ENCODE results near the gene AMTN. TPM values are rescaled to one million over a fixed set of nuclear protein-coding genes. Genes with fewer than 3 reads are reported as not detected.
A peak's percentile ranks its signal among the peaks of the same experiment; 100 is the strongest.
"Not testable (repeated sequence)": the region's sequence is repeated elsewhere in the genome, so short reads cannot be mapped to it uniquely, and the experiment has no call there.

The AMTN gene
- total RNA-seq, 2 experiments from 2014 or later, result not detected

GRCh38 chr4:70522626-70523025 is 4.3 kb downstream of the AMTN start:
- Mint-ChIP-seq H3K4me3 (no peak overlapping the region), H3K36me3 (ENCODE audit: low read depth) (no peaks in the 10 kb centered on the region), H3K4me1 (ENCODE audit: low read depth) (no peaks in the 10 kb centered on the region), H3K27ac (no peak overlapping the region), H3K27me3 (ENCODE audit: low read depth) (peaks cover 7% of the 10 kb centered on the region), H3K9me3 (no peaks in the 10 kb centered on the region)
- intact Hi-C loops (cut with micrococcal nuclease), result no loop called here
- CTCF ChIA-PET, result no interaction called here
- no peak for DNase-seq

GRCh38 chr4:70530997-70531396 is 12.6 kb downstream of the AMTN start:
- peaks cover 19% of the 10 kb centered on the region for H3K27me3 Mint-ChIP-seq (ENCODE audit: low read depth)
- no peaks in the 10 kb centered on the region for H3K9me3 Mint-ChIP-seq
- DNase-seq, result no peak

GRCh38 chr4:70531981-70532380 is 13.6 kb downstream of the AMTN start:
- intact Hi-C loops (cut with micrococcal nuclease), result no loop called here
- Mint-ChIP-seq H3K27me3 (ENCODE audit: low read depth) (peaks cover 19% of the 10 kb centered on the region), H3K27ac (no peak overlapping the region)

More at GRCh38 chr4:70530997-70531396, 12.6 kb downstream of the AMTN start:
- H3K27ac Mint-ChIP-seq, result no peak overlapping the region
- no peak overlapping the region for H3K4me3 Mint-ChIP-seq
- CTCF ChIA-PET, result no interaction called here
- no peaks in the 10 kb centered on the region for H3K36me3 Mint-ChIP-seq (ENCODE audit: low read depth)
- H3K4me1 Mint-ChIP-seq (ENCODE audit: low read depth), result no peaks in the 10 kb centered on the region
- intact Hi-C loops (cut with micrococcal nuclease), result no loop called here

GRCh38 chr4:70533211-70533610 is 14.8 kb downstream of the AMTN start:
- H3K4me1 Mint-ChIP-seq (ENCODE audit: low read depth), result no peaks in the 10 kb centered on the region
- no peak overlapping the region for H3K4me3 Mint-ChIP-seq
- no peaks in the 10 kb centered on the region for H3K9me3 Mint-ChIP-seq
- H3K27me3 Mint-ChIP-seq (ENCODE audit: low read depth), result peaks cover 17% of the 10 kb centered on the region
- intact Hi-C loops (cut with micrococcal nuclease), result no loop called here
- no peak for DNase-seq
- H3K27ac Mint-ChIP-seq, result no peak overlapping the region
- H3K36me3 Mint-ChIP-seq (ENCODE audit: low read depth), result no peaks in the 10 kb centered on the region
- CTCF ChIA-PET, result no interaction called here

More at GRCh38 chr4:70531981-70532380, 13.6 kb downstream of the AMTN start:
- CTCF ChIA-PET, result no interaction called here
- Mint-ChIP-seq H3K9me3 (no peaks in the 10 kb centered on the region), H3K4me1 (ENCODE audit: low read depth) (no peaks in the 10 kb centered on the region), H3K4me3 (no peak overlapping the region), H3K36me3 (ENCODE audit: low read depth) (no peaks in the 10 kb centered on the region)
- no peak for DNase-seq

- no peaks in the 10 kb centered on the region for H3K36me3 Mint-ChIP-seq (ENCODE audit: low read depth)
- H3K9me3 Mint-ChIP-seq, result no peaks in the 10 kb centered on the region
- no peak overlapping the region for H3K27ac Mint-ChIP-seq
- no peak overlapping the region for H3K4me3 Mint-ChIP-seq
- CTCF ChIA-PET, result no interaction called here
- no peaks in the 10 kb centered on the region for H3K4me1 Mint-ChIP-seq (ENCODE audit: low read depth)
- peaks cover 14% of the 10 kb centered on the region for H3K27me3 Mint-ChIP-seq (ENCODE audit: low read depth)
- intact Hi-C loops (cut with micrococcal nuclease), result no loop called here
- no peak for DNase-seq
Observed at GRCh38 chr4:70533791-70534190, 15.4 kb downstream of the AMTN start.

- H3K36me3 Mint-ChIP-seq (ENCODE audit: low read depth); H3K4me1 Mint-ChIP-seq (ENCODE audit: low read depth); DNase-seq; H3K4me3 Mint-ChIP-seq; H3K9me3 Mint-ChIP-seq; intact Hi-C loops (cut with micrococcal nuclease); H3K27ac Mint-ChIP-seq: not testable (repeated sequence)
- H3K27me3 Mint-ChIP-seq (ENCODE audit: low read depth), result peaks cover 13% of the 10 kb centered on the region
- CTCF ChIA-PET, result interaction anchor here (0.6 kb wide), 2 partner anchors 14 to 27 kb away, joined by 3 read pairs; no protein-coding TSS in a partner anchor
Observed at GRCh38 chr4:70534886-70535285, 16.5 kb downstream of the AMTN start.

- H3K9me3 Mint-ChIP-seq, result no peaks in the 10 kb centered on the region
- CTCF ChIA-PET, result no interaction called here
- DNase-seq, result no peak
- H3K27ac Mint-ChIP-seq, result no peak overlapping the region
- no peak overlapping the region for H3K4me3 Mint-ChIP-seq
- H3K4me1 Mint-ChIP-seq (ENCODE audit: low read depth), result no peaks in the 10 kb centered on the region
- H3K36me3 Mint-ChIP-seq (ENCODE audit: low read depth), result no peaks in the 10 kb centered on the region
- intact Hi-C loops (cut with micrococcal nuclease), result no loop called here
- peaks cover 4% of the 10 kb centered on the region for H3K27me3 Mint-ChIP-seq (ENCODE audit: low read depth)
Observed at GRCh38 chr4:70538869-70539268, 20.5 kb downstream of the AMTN start.

GRCh38 chr4:70544279-70544868 is 26.0 kb downstream of the AMTN start:
- H3K9me3 Mint-ChIP-seq, result no peaks in the 10 kb centered on the region
- H3K27ac Mint-ChIP-seq, result no peak overlapping the region
- no peak for DNase-seq
- no peaks in the 10 kb centered on the region for H3K36me3 Mint-ChIP-seq (ENCODE audit: low read depth)
- H3K4me3 Mint-ChIP-seq, result no peak overlapping the region
- CTCF ChIA-PET, result no interaction called here
- intact Hi-C loops (cut with micrococcal nuclease), result no loop called here
- H3K27me3 Mint-ChIP-seq (ENCODE audit: low read depth), result peaks cover 7% of the 10 kb centered on the region
- H3K4me1 Mint-ChIP-seq (ENCODE audit: low read depth), result no peaks in the 10 kb centered on the region

GRCh38 chr4:70556856-70557255 is 38.5 kb downstream of the AMTN start:
- H3K4me1 Mint-ChIP-seq (ENCODE audit: low read depth), result peaks cover 9% of the 10 kb centered on the region
- H3K27ac Mint-ChIP-seq, result no peak overlapping the region
- no peaks in the 10 kb centered on the region for H3K36me3 Mint-ChIP-seq (ENCODE audit: low read depth)
- H3K9me3 Mint-ChIP-seq, result peaks cover 1% of the 10 kb centered on the region
- intact Hi-C loops (cut with micrococcal nuclease), result loop anchor here (5.0 kb wide), 1 partner anchor 675 kb away; no protein-coding TSS in a partner anchor
- H3K27me3 Mint-ChIP-seq (ENCODE audit: low read depth), result peaks cover 2% of the 10 kb centered on the region
- no peak overlapping the region for H3K4me3 Mint-ChIP-seq
- no peak for DNase-seq
- CTCF ChIA-PET, result interaction anchor here (0.5 kb wide), 1 partner anchor 677 kb away, joined by 3 read pairs; no protein-coding TSS in a partner anchor

- Mint-ChIP-seq H3K4me3 (no peak overlapping the region), H3K27ac (no peak overlapping the region), H3K9me3 (no peaks in the 10 kb centered on the region), H3K27me3 (ENCODE audit: low read depth) (no peaks in the 10 kb centered on the region), H3K4me1 (ENCODE audit: low read depth) (peaks cover 9% of the 10 kb centered on the region), H3K36me3 (ENCODE audit: low read depth) (no peaks in the 10 kb centered on the region)
- CTCF ChIA-PET, result interaction anchor here (0.6 to 1.6 kb wide), 6 partner anchors 13 to 800 kb away, joined by 3 to 4 read pairs (median 3); no protein-coding TSS in a partner anchor
- DNase-seq, result peak; percentile 73
- intact Hi-C loops (cut with micrococcal nuclease), result loop anchor here (1.0 to 5.0 kb wide), 4 partner anchors 54 to 870 kb away; no protein-coding TSS in a partner anchor
Observed at GRCh38 chr4:70559211-70559830, 41.0 kb downstream of the AMTN start.

GRCh38 chr4:70559924-70560323 is 41.6 kb downstream of the AMTN start:
- H3K27ac Mint-ChIP-seq, result no peak overlapping the region
- no peaks in the 10 kb centered on the region for H3K36me3 Mint-ChIP-seq (ENCODE audit: low read depth)
- DNase-seq, result no peak
- H3K4me3 Mint-ChIP-seq, result no peak overlapping the region
- intact Hi-C loops (cut with micrococcal nuclease), result loop anchor here (1.0 to 5.0 kb wide), 4 partner anchors 55 to 871 kb away; no protein-coding TSS in a partner anchor
- CTCF ChIA-PET, result interaction anchor here (1.0 to 1.6 kb wide), 2 partner anchors 15 to 357 kb away, joined by 3 to 4 read pairs; no protein-coding TSS in a partner anchor
- no peaks in the 10 kb centered on the region for H3K27me3 Mint-ChIP-seq (ENCODE audit: low read depth)
- H3K9me3 Mint-ChIP-seq, result no peaks in the 10 kb centered on the region
- H3K4me1 Mint-ChIP-seq (ENCODE audit: low read depth), result peaks cover 9% of the 10 kb centered on the region

- no peak overlapping the region for H3K27ac Mint-ChIP-seq
- H3K27me3 Mint-ChIP-seq (ENCODE audit: low read depth), result no peaks in the 10 kb centered on the region
- DNase-seq, result no peak
- CTCF ChIA-PET, result no interaction called here
- H3K4me1 Mint-ChIP-seq (ENCODE audit: low read depth), result peaks cover 4% of the 10 kb centered on the region
- no peak overlapping the region for H3K4me3 Mint-ChIP-seq
- peaks cover 2% of the 10 kb centered on the region for H3K9me3 Mint-ChIP-seq
- intact Hi-C loops (cut with micrococcal nuclease), result no loop called here
- H3K36me3 Mint-ChIP-seq (ENCODE audit: low read depth), result no peaks in the 10 kb centered on the region
Observed at GRCh38 chr4:70564033-70564432, 45.7 kb downstream of the AMTN start.

GRCh38 chr4:70570796-70571195 is 52.4 kb downstream of the AMTN start:
- Mint-ChIP-seq H3K4me3 (no peak overlapping the region), H3K4me1 (ENCODE audit: low read depth) (no peaks in the 10 kb centered on the region), H3K27ac (no peak overlapping the region), H3K36me3 (ENCODE audit: low read depth) (no peaks in the 10 kb centered on the region), H3K9me3 (peaks cover 2% of the 10 kb centered on the region), H3K27me3 (ENCODE audit: low read depth) (peaks cover 4% of the 10 kb centered on the region)
- DNase-seq, result no peak
- CTCF ChIA-PET, result no interaction called here
- intact Hi-C loops (cut with micrococcal nuclease), result no loop called here

All from activated naive CD4-positive, alpha-beta T cell treated with anti-CD3 and anti-CD28 coated beads for 36 hours (primary cell).